Effector memory CD8-positive, alpha-beta T cell (primary cell): ENCODE measurements around the gene SCYGR4.
"Not testable (repeated sequence)": the region's sequence is repeated elsewhere in the genome, so short reads cannot be mapped to it uniquely, and the experiment has no call there.

ENCODE experiments used
- ATAC-seq: fragments of 150-1000 bp; cut with Tn5 transposase; replicated peaks from 2 replicates; pipeline ENCODE4 v1.10.0; 2021; ENCODE audit warnings: mild to moderate bottlenecking, moderate library complexity
- DNase-seq, 3 experiments: peaks; one replicate each; pipeline ENCODE4 v3.0.0; 2021
- H3K27ac Mint-ChIP-seq, 2 donors: one replicate each; pipeline ENCODE4 v1.8.0; 2022; ENCODE audit warnings: mild to moderate bottlenecking in 2 of 2, mixed read lengths in 2 of 2, moderate library complexity in 2 of 2
- H3K27me3 Mint-ChIP-seq, 2 donors: one replicate each; pipeline ENCODE4 v1.8.0; 2022; ENCODE audit warnings: mixed read lengths in 2 of 2
- H3K36me3 Mint-ChIP-seq: one replicate; pipeline ENCODE4 v1.8.0; 2022; ENCODE audit warnings: mild to moderate bottlenecking, moderate library complexity, mixed read lengths; ENCODE audit not compliant: insufficient read depth
- H3K4me1 Mint-ChIP-seq, 2 donors: one replicate each; pipeline ENCODE4 v1.8.0; 2022; ENCODE audit warnings: low read depth in 2 of 2, mixed read lengths in 2 of 2
- H3K4me3 Mint-ChIP-seq, 2 donors: one replicate each; pipeline ENCODE4 v1.8.0; 2022; ENCODE audit warnings: mild to moderate bottlenecking in 2 of 2, mixed read lengths in 2 of 2, moderate library complexity in 2 of 2
- H3K9me3 Mint-ChIP-seq, 2 donors: one replicate each; pipeline ENCODE4 v1.8.0; 2022; ENCODE audit warnings: mixed read lengths in 2 of 2

The SCYGR4 gene

DNA sequence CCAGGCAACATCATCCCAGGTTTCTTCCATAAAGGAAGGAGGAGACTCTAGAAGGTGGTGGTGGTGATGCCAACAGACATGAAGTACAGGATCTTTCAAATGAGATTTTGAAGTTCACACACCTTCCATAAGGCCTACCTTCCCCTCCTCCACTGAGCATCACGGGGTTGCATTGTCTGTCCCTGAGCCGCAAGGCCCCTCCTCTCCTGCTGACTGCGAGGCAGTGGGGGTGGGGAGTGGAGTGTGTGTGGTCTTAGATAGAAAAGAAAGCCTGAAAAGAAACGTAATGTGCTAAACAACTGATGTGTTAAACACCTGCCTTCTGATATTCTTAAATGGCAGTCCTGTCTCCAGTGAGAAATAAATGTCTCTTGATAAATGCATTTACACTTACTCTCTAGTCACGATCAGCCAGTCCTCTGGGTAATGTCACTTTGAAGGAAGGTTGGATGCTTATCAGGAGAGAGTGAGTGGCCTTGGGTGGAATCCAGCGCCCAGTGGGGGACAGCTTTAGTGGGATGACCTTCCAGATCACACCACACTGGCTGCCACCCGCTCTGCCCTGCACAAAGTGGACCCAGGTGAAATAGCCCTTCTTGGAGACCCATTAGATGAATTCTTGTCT lies 43.8 kb downstream of the SCYGR4 start:
- Mint-ChIP-seq H3K36me3 (no peaks in the 10 kb centered on the region), H3K27me3 (peaks cover 0 to 4% of the 10 kb centered on the region in 2 donors), H3K27ac (no peak overlapping the region), H3K4me1 (no peaks in the 10 kb centered on the region), H3K9me3 (no peaks in the 10 kb centered on the region), H3K4me3 (no peak overlapping the region)
- DNase-seq (no peak), ATAC-seq (no peak)

GRCh38 chr2:227661827-227662226 lies 44.5 kb downstream of the SCYGR4 start:
- Mint-ChIP-seq H3K4me3 (no peak overlapping the region), H3K4me1 (no peaks in the 10 kb centered on the region), H3K27me3 (peaks cover 0 to 7% of the 10 kb centered on the region in 2 donors), H3K36me3 (peaks cover 2% of the 10 kb centered on the region), H3K27ac (no peak overlapping the region), H3K9me3 (no peaks in the 10 kb centered on the region)
- DNase-seq (no peak), ATAC-seq (no peak)

DNA sequence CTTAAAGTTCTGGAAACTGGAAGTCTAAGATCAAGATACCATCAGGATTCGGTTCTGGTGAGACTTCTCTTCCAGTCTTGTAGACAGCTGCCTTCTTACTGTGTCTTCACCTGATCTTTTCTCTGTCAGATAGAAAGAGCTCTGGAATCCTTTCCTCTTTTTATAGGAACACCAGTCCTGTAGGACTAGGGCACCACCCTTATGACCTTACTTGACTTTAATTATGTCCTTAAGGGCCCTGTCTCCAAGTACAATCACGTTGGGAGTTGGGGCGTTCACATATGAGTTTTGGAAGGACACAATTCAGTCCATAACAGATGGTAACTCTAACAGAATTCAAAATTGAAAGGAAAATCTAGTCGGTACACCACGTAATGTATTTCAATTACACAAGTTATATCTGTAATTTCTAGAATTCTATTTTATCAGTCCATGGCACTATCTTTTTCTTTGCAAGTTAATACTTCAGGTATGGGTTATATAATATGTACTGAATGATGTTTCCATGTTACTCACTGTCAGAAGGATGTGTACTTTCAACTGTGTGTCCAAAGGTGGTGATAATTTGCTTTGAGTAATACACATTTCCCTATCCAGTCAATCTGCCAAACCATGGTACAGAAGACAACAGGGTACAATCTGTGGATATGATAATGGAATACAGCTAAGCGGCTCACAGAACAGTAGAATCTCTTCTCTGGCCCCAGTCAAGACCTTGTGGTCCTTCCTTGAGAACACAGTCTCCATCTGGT lies 48.1 kb downstream of the SCYGR4 start:
- Mint-ChIP-seq H3K4me3 (no peak overlapping the region), H3K4me1 (no peaks in the 10 kb centered on the region), H3K27me3 (peaks cover 0 to 7% of the 10 kb centered on the region in 2 donors), H3K36me3 (peaks cover 2% of the 10 kb centered on the region), H3K9me3 (no peaks in the 10 kb centered on the region), H3K27ac (no peak overlapping the region)
- ATAC-seq (no peak), DNase-seq (no peak)

- ATAC-seq, H3K4me1 Mint-ChIP-seq, H3K27me3 Mint-ChIP-seq, H3K4me3 Mint-ChIP-seq, H3K9me3 Mint-ChIP-seq, H3K27ac Mint-ChIP-seq, H3K36me3 Mint-ChIP-seq, DNase-seq: not testable (repeated sequence)
These were observed 49.4 kb downstream of the SCYGR4 start, which contains the start of gene SCYGR5 for GRCh38 chr2:227666631-227667170. Gene SCYGR5, plus strand, starts transcription at chr2:227666804. Its CDS starts 0 bp downstream, at chr2:227666804.
